ENCODE results near the gene LIN7A.

DNA sequence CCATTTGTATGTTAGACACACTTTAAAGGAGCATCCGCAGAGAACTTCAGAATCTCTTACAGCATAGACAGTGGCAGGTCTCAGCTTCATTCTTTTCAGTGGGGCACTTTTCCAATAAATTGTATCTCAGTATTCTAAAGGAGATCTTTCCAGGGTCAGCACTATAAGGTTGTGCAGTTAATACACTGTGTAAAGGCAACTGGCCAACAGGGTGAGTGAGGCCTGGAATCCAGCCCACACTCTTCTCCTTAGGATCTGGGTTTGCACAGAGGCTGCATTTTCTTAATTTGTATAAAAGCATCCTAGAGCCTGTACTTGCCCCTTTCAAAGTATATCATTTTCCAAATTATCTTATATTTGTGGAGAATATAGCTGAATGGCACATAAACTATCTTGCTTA lies 126.9 kb downstream of the LIN7A start:
- TF ChIP-seq, protein P1, sequence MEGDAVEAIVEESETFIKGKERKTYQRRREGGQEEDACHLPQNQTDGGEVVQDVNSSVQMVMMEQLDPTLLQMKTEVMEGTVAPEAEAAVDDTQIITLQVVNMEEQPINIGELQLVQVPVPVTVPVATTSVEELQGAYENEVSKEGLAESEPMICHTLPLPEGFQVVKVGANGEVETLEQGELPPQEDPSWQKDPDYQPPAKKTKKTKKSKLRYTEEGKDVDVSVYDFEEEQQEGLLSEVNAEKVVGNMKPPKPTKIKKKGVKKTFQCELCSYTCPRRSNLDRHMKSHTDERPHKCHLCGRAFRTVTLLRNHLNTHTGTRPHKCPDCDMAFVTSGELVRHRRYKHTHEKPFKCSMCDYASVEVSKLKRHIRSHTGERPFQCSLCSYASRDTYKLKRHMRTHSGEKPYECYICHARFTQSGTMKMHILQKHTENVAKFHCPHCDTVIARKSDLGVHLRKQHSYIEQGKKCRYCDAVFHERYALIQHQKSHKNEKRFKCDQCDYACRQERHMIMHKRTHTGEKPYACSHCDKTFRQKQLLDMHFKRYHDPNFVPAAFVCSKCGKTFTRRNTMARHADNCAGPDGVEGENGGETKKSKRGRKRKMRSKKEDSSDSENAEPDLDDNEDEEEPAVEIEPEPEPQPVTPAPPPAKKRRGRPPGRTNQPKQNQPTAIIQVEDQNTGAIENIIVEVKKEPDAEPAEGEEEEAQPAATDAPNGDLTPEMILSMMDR (IDR thresholded peaks at IDR 0.05; ENCODE audit: low read depth, low read length, missing input control) = no peak
- TF ChIP-seq RAD21 (IDR thresholded peaks at IDR 0.05) (no peak), GABPA (IDR thresholded peaks at IDR 0.05 in 1 of 2, conservative IDR thresholded peaks at IDR 0.05 in 1 of 2) (no peak), YY1 (IDR thresholded peaks at IDR 0.05) (no peak), EGR1 (IDR thresholded peaks at IDR 0.05; ENCODE audit: low read depth in 2 of 2) (no peak), FOXA1 (IDR thresholded peaks at IDR 0.05) (no peak), SP1 (IDR thresholded peaks at IDR 0.05) (no peak), TAF1 (conservative IDR thresholded peaks at IDR 0.05) (no peak), JUND (IDR thresholded peaks at IDR 0.05) (no peak), NR2F2 (IDR thresholded peaks at IDR 0.05) (no peak), RXRA (IDR thresholded peaks at IDR 0.05) (no peak)
- TF ChIP-seq, protein P2, sequence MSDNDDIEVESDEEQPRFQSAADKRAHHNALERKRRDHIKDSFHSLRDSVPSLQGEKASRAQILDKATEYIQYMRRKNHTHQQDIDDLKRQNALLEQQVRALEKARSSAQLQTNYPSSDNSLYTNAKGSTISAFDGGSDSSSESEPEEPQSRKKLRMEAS (IDR thresholded peaks at IDR 0.05) = no peak
- TF ChIP-seq, protein P3, sequence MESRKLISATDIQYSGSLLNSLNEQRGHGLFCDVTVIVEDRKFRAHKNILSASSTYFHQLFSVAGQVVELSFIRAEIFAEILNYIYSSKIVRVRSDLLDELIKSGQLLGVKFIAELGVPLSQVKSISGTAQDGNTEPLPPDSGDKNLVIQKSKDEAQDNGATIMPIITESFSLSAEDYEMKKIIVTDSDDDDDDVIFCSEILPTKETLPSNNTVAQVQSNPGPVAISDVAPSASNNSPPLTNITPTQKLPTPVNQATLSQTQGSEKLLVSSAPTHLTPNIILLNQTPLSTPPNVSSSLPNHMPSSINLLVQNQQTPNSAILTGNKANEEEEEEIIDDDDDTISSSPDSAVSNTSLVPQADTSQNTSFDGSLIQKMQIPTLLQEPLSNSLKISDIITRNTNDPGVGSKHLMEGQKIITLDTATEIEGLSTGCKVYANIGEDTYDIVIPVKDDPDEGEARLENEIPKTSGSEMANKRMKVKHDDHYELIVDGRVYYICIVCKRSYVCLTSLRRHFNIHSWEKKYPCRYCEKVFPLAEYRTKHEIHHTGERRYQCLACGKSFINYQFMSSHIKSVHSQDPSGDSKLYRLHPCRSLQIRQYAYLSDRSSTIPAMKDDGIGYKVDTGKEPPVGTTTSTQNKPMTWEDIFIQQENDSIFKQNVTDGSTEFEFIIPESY (IDR thresholded peaks at IDR 0.05) = no peak
- TF ChIP-seq, protein P4, sequence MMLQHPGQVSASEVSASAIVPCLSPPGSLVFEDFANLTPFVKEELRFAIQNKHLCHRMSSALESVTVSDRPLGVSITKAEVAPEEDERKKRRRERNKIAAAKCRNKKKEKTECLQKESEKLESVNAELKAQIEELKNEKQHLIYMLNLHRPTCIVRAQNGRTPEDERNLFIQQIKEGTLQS (IDR thresholded peaks at IDR 0.05) = no peak
